ENCODE measurements around the gene XPNPEP1. TPM values are rescaled to one million over a fixed set of nuclear protein-coding genes. Genes with fewer than 3 reads are reported as not detected.

The XPNPEP1 gene
- total and polyA plus RNA-seq, 7 experiments from 2014 or later: 15.7 to 100 (median 45.4) TPM

- Mint-ChIP-seq H3K27ac (no peak overlapping the region), H3K27me3 (peaks cover 0 to 41% (median 0%) of the 10 kb centered on the region in 5 donors), H3K36me3 (no peaks in the 10 kb centered on the region), H3K9me3 (no peaks in the 10 kb centered on the region), H3K4me1 (peaks cover 0 to 9% (median 3%) of the 10 kb centered on the region in 7 donors), H3K4me3 (no peak overlapping the region)
- Histone ChIP-seq H3K27ac (ENCODE audit: low read depth, low read length) (no peak overlapping the region), H3K4me3 (ENCODE audit: low read length) (no peak overlapping the region), H3K36me3 (ENCODE audit: control insufficient read depth in 2 of 3, insufficient read depth in 3 of 3, low read length in 3 of 3) (no peaks in the 10 kb centered on the region), H3K9me3 (ENCODE audit: control insufficient read depth in 2 of 3, low read length in 3 of 3) (no peaks in the 10 kb centered on the region), H3K27me3 (ENCODE audit: control insufficient read depth in 2 of 2, insufficient read depth in 2 of 2, low read length in 2 of 2) (no peaks in the 10 kb centered on the region), H3K4me1 (ENCODE audit: control insufficient read depth in 2 of 2, insufficient read depth in 2 of 2, low read length in 2 of 2) (no peaks in the 10 kb centered on the region)
- ChIA-PET POLR2A (interaction anchor here (0.6 kb wide), 1 partner anchor 90 kb away, joined by 3 read pairs; no protein-coding TSS in a partner anchor), CTCF (no interaction called here)
- no peak for DNase-seq
- ATAC-seq: no peak
- intact Hi-C loops (cut with micrococcal nuclease): no loop called here
These were observed 44.4 kb upstream of the XPNPEP1 start for GRCh38 chr10:109967739-109968088.

- CTCF ChIA-PET: no interaction called here
These were observed 43.8 kb upstream of the XPNPEP1 start for GRCh38 chr10:109966961-109967738.

GRCh38 chr10:109964318-109964717 lies 41.0 kb upstream of the XPNPEP1 start:
- Mint-ChIP-seq H3K4me3 (no peak overlapping the region), H3K27ac (no peak overlapping the region), H3K36me3 (no peaks in the 10 kb centered on the region), H3K27me3 (peaks cover 0 to 22% (median 0%) of the 10 kb centered on the region in 5 donors), H3K4me1 (peaks cover 0 to 7% (median 3%) of the 10 kb centered on the region in 7 donors), H3K9me3 (no peaks in the 10 kb centered on the region)
- DNase-seq: no peak
- Histone ChIP-seq H3K4me1 (ENCODE audit: control insufficient read depth in 2 of 2, insufficient read depth in 2 of 2, low read length in 2 of 2) (no peaks in the 10 kb centered on the region), H3K4me3 (ENCODE audit: low read length) (no peak overlapping the region), H3K36me3 (ENCODE audit: control insufficient read depth in 2 of 3, insufficient read depth in 3 of 3, low read length in 3 of 3) (no peaks in the 10 kb centered on the region), H3K27me3 (ENCODE audit: control insufficient read depth in 2 of 2, insufficient read depth in 2 of 2, low read length in 2 of 2) (no peaks in the 10 kb centered on the region), H3K27ac (ENCODE audit: low read depth, low read length) (no peak overlapping the region), H3K9me3 (ENCODE audit: control insufficient read depth in 2 of 3, low read length in 3 of 3) (no peaks in the 10 kb centered on the region)
- ATAC-seq: no peak
- ChIA-PET POLR2A (interaction anchor here (0.6 to 0.7 kb wide), 2 partner anchors 11 to 26 kb away, joined by 4 to 5 read pairs; no protein-coding TSS in a partner anchor), CTCF (interaction anchor here (0.6 kb wide), 1 partner anchor 499 kb away, joined by 4 read pairs; no protein-coding TSS in a partner anchor)
- intact Hi-C loops (cut with micrococcal nuclease): no loop called here

More at GRCh38 chr10:109966961-109967738, 43.8 kb upstream of the XPNPEP1 start:
- Mint-ChIP-seq H3K4me1 (peaks cover 0 to 9% (median 3%) of the 10 kb centered on the region in 7 donors), H3K27ac (no peak overlapping the region), H3K9me3 (no peaks in the 10 kb centered on the region), H3K4me3 (no peak overlapping the region), H3K27me3 (peaks cover 0 to 36% (median 0%) of the 10 kb centered on the region in 5 donors), H3K36me3 (no peaks in the 10 kb centered on the region)
- Histone ChIP-seq H3K27me3 (ENCODE audit: control insufficient read depth in 2 of 2, insufficient read depth in 2 of 2, low read length in 2 of 2) (no peaks in the 10 kb centered on the region), H3K9me3 (ENCODE audit: control insufficient read depth in 2 of 3, low read length in 3 of 3) (no peaks in the 10 kb centered on the region), H3K4me1 (ENCODE audit: control insufficient read depth in 2 of 2, insufficient read depth in 2 of 2, low read length in 2 of 2) (no peaks in the 10 kb centered on the region), H3K4me3 (ENCODE audit: low read length) (no peak overlapping the region), H3K36me3 (ENCODE audit: control insufficient read depth in 2 of 3, insufficient read depth in 3 of 3, low read length in 3 of 3) (no peaks in the 10 kb centered on the region), H3K27ac (ENCODE audit: low read depth, low read length) (no peak overlapping the region)
- ATAC-seq (no peak), DNase-seq (no peak)
- POLR2A ChIA-PET: no interaction called here
- intact Hi-C loops (cut with micrococcal nuclease): no loop called here

GRCh38 chr10:109963439-109963838 lies 40.1 kb upstream of the XPNPEP1 start:
- H3K9me3 ChIP-seq (ENCODE audit: control insufficient read depth in 2 of 3, low read length in 3 of 3): no peaks in the 10 kb centered on the region
- H3K27me3 Mint-ChIP-seq: peaks cover 0 to 17% (median 0%) of the 10 kb centered on the region in 5 donors
- H3K27me3 ChIP-seq (ENCODE audit: control insufficient read depth in 2 of 2, insufficient read depth in 2 of 2, low read length in 2 of 2): no peaks in the 10 kb centered on the region
- no peaks in the 10 kb centered on the region for H3K9me3 Mint-ChIP-seq
- ATAC-seq: no peak
- no peak overlapping the region for H3K27ac ChIP-seq (ENCODE audit: low read depth, low read length)
- no peaks in the 10 kb centered on the region for H3K36me3 Mint-ChIP-seq
- H3K36me3 ChIP-seq (ENCODE audit: control insufficient read depth in 2 of 3, insufficient read depth in 3 of 3, low read length in 3 of 3): no peaks in the 10 kb centered on the region
- CTCF ChIA-PET: no interaction called here
- intact Hi-C loops (cut with micrococcal nuclease): no loop called here
- H3K27ac Mint-ChIP-seq: no peak overlapping the region
- no peak overlapping the region for H3K4me3 Mint-ChIP-seq
- no peak for DNase-seq
- no peak overlapping the region for H3K4me3 ChIP-seq (ENCODE audit: low read length)
- H3K4me1 ChIP-seq (ENCODE audit: control insufficient read depth in 2 of 2, insufficient read depth in 2 of 2, low read length in 2 of 2): no peaks in the 10 kb centered on the region
- H3K4me1 Mint-ChIP-seq: no peaks in the 10 kb centered on the region
- POLR2A ChIA-PET: no interaction called here

- Mint-ChIP-seq H3K36me3 (no peaks in the 10 kb centered on the region), H3K27me3 (peaks cover 0 to 11% (median 0%) of the 10 kb centered on the region in 5 donors), H3K4me3 (no peak overlapping the region), H3K9me3 (no peaks in the 10 kb centered on the region), H3K4me1 (no peaks in the 10 kb centered on the region), H3K27ac (no peak overlapping the region)
- ChIA-PET CTCF (no interaction called here), POLR2A (no interaction called here)
- Histone ChIP-seq H3K4me3 (ENCODE audit: low read length) (no peak overlapping the region), H3K4me1 (ENCODE audit: control insufficient read depth in 2 of 2, insufficient read depth in 2 of 2, low read length in 2 of 2) (no peaks in the 10 kb centered on the region), H3K36me3 (ENCODE audit: control insufficient read depth in 2 of 3, insufficient read depth in 3 of 3, low read length in 3 of 3) (no peaks in the 10 kb centered on the region), H3K27ac (ENCODE audit: low read depth, low read length) (no peak overlapping the region), H3K9me3 (ENCODE audit: control insufficient read depth in 2 of 3, low read length in 3 of 3) (no peaks in the 10 kb centered on the region), H3K27me3 (ENCODE audit: control insufficient read depth in 2 of 2, insufficient read depth in 2 of 2, low read length in 2 of 2) (no peaks in the 10 kb centered on the region)
- intact Hi-C loops (cut with micrococcal nuclease): no loop called here
- DNase-seq (no peak), ATAC-seq (no peak)
These were observed 38.9 kb upstream of the XPNPEP1 start for GRCh38 chr10:109962247-109962646.

GRCh38 chr10:109961174-109962001 lies 38.1 kb upstream of the XPNPEP1 start:
- Mint-ChIP-seq H3K27me3 (peaks cover 0 to 11% (median 0%) of the 10 kb centered on the region in 5 donors), H3K4me3 (no peak overlapping the region), H3K27ac (no peak overlapping the region), H3K36me3 (no peaks in the 10 kb centered on the region), H3K4me1 (peaks cover 0 to 4% (median 0%) of the 10 kb centered on the region in 7 donors), H3K9me3 (peaks cover 0 to 5% (median 0%) of the 10 kb centered on the region in 11 donors)
- Histone ChIP-seq H3K36me3 (ENCODE audit: control insufficient read depth in 2 of 3, insufficient read depth in 3 of 3, low read length in 3 of 3) (no peaks in the 10 kb centered on the region), H3K9me3 (ENCODE audit: control insufficient read depth in 2 of 3, low read length in 3 of 3) (no peaks in the 10 kb centered on the region), H3K27ac (ENCODE audit: low read depth, low read length) (no peak overlapping the region), H3K4me3 (ENCODE audit: low read length) (no peak overlapping the region), H3K27me3 (ENCODE audit: control insufficient read depth in 2 of 2, insufficient read depth in 2 of 2, low read length in 2 of 2) (no peaks in the 10 kb centered on the region), H3K4me1 (ENCODE audit: control insufficient read depth in 2 of 2, insufficient read depth in 2 of 2, low read length in 2 of 2) (no peaks in the 10 kb centered on the region)
- CTCF ChIA-PET: no interaction called here
- DNase-seq: no peak
- intact Hi-C loops (cut with micrococcal nuclease): no loop called here
- POLR2A ChIA-PET: no interaction called here
- no peak for ATAC-seq

All from naive thymus-derived CD4-positive, alpha-beta T cell (primary cell).